Measurements from ENCODE around the gene TUT7. TPM values are rescaled to one million over a fixed set of nuclear protein-coding genes. Genes with fewer than 3 reads are reported as not detected.

Gene TUT7
- total RNA-seq, 1 experiment from 2014 or later = 21.5 TPM

- no peak for DNase-seq (ENCODE audit: low spot score)
These were observed 101.3 kb downstream of the TUT7 start for GRCh38 chr9:86252870-86253269.

DNA sequence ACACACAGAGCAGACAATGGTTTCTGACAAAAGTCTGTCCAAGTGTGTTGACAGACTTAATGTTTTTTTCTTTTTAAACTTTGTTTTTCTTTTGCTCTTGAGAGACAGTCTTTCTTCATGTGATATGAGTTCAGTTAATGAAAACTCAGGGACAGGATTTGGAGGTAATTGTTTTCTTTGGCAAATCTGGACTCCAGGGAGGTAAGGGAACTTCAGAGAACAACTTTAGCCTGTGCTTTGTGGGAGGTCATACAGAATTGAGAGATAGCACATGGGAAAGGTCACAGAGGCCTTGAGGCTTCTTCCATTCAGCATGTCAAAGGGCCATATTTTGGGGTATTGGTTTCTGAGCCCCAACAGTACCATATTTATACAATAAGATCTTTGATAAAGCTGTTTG lies 104.1 kb downstream of the TUT7 start:
- DNase-seq (ENCODE audit: low spot score) = no peak

- DNase-seq (ENCODE audit: low spot score) = no peak
These were observed 105.5 kb downstream of the TUT7 start for GRCh38 chr9:86248746-86249145.

DNA sequence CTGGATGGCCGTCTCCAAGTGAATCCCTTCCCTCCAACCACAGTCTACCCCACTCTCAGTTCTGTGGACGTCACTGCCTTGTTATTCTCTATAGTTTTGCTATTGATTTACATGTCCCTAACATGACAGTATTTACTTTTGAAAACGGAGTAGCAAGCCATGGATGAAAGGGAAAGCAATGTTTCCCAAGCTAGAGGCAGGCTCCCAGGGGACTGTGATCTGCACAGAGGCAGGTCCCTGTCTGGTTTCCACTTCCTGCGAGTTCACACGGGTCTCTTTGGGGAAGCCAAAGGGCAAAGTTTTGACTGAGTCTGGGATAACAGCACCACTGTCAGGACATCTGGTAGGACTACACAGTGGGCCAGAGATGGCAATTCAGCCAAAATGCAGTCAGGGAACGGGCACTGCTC lies 107.5 kb downstream of the TUT7 start:
- no peak for DNase-seq (ENCODE audit: low spot score)

GRCh38 chr9:86242071-86242470 lies 112.1 kb downstream of the TUT7 start:
- DNase-seq (ENCODE audit: low spot score) = no peak

DNA sequence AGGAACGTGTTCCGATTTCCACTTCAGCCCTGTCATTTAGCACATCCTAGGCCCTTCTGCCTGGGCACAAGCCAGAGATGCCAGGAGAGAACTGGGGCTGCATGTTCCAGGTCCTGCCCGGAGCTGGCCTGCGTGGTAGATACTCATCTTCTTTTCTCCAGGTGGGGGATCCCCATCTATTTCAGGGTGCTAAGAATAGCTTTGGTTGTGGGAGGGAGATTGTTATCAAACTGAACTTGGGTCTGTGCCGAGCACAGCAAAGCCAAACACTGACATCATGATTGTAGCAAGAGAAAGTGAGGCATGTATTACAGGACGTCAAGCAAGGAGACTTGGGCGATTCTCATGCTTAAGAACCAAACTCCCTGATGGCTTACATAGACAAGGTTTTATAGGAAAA lies 113.0 kb downstream of the TUT7 start:
- DNase-seq (ENCODE audit: low spot score) = no peak

DNA sequence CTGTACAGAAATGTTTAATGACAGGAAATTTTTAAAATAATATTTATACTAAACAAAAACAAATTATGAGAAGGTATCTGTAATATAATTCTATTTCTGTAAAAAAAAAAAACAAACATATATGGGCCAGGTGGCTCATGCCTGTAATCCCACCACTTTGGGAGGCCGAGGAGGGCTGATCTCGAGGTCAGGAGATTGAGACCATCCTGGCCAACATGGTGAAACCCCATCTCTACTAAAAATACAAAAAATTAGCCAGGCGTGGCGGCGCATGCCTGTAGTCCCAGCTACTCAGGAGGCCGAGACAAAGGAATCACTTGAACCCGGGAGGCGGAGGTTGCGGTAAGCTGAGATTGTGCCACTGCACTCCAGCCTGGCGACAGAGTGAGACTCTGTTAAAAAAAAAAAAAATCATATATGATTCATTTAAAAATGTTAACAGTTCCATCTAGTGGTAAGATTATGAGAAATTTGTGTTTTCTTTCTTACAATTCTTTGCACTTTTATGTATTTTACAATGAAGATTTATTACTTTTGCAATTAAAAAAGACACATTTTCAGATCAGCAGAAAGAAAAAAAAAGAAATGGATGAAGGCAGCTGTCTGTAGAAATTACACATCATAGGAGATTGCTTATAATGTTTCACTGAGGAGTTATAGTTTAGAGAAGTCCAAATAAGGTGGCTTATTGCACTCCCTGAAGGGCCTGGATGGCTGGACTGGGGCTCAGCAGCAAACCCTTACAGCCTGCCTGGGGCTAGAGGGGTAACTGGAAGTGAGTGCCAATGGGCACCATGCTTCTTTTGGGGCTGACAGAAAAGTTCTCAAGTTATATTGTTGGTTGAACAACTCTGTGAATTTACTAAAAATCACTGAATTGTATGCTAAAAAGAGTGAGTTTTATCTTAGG lies 115.1 kb downstream of the TUT7 start:
- no peak for DNase-seq (ENCODE audit: low spot score)

Other genes with a start within 250 kb of the TUT7 start
- not detected in 2 replicates for gene C9orf153, start 94.8 kb downstream of the TUT7 start, total RNA-seq (2014; rRNA removed; shearing (Covaris generic))
- gene ISCA1, start 71.9 kb downstream of the TUT7 start, total RNA-seq (2014; rRNA removed; shearing (Covaris generic)) = 58.1 and 70.4 TPM in 2 replicates

All from A172 (cell line).